ENCODE data around the gene TACC3.
A peak's percentile ranks its signal among the peaks of the same experiment; 100 is the strongest.
"Not testable (repeated sequence)": the region's sequence is repeated elsewhere in the genome, so short reads cannot be mapped to it uniquely, and the experiment has no call there.

Gene TACC3

GRCh38 chr4:1721003-1721665, at the start of gene TACC3, which contains the start of gene TMEM129:
TACC3 (plus strand) TSS chr4:1721521; CDS start chr4:1723422, 1,901 bp downstream.
TMEM129 (minus strand) TSS chr4:1721323; CDS start chr4:1720837, 486 bp downstream.
- DNase-seq (ENCODE audit: low read depth in 2 of 2): peak; percentile 87 to 89

GRCh38 chr4:1673671-1674070, 47.6 kb upstream of the TACC3 start:
- no peak for DNase-seq (ENCODE audit: low read depth in 2 of 2)

GRCh38 chr4:1674682-1675081, 46.6 kb upstream of the TACC3 start:
- no peak for DNase-seq (ENCODE audit: low read depth in 2 of 2)

- no peak for DNase-seq (ENCODE audit: low read depth in 2 of 2)
Observed at GRCh38 chr4:1675136-1675801, 46.1 kb upstream of the TACC3 start.

GRCh38 chr4:1675802-1676137, 45.6 kb upstream of the TACC3 start:
- DNase-seq (ENCODE audit: low read depth in 2 of 2): no peak

GRCh38 chr4:1676605-1677525, 44.5 kb upstream of the TACC3 start:
- no peak for DNase-seq (ENCODE audit: low read depth in 2 of 2)

- DNase-seq (ENCODE audit: low read depth in 2 of 2): no peak
Observed at GRCh38 chr4:1678244-1678643, 43.1 kb upstream of the TACC3 start.

GRCh38 chr4:1682860-1683259, 38.5 kb upstream of the TACC3 start:
- no peak for DNase-seq (ENCODE audit: low read depth in 2 of 2)

GRCh38 chr4:1683261-1683735, 38.0 kb upstream of the TACC3 start:
- peak in 1 of 2 donors; percentile 23 for DNase-seq (ENCODE audit: low read depth in 2 of 2)

- peak in 1 of 2 donors; percentile 27 for DNase-seq (ENCODE audit: low read depth in 2 of 2)
Observed at GRCh38 chr4:1683736-1684505, 37.4 kb upstream of the TACC3 start, which contains the start of gene FAM53A. FAM53A (minus strand) TSS chr4:1684313; CDS start chr4:1668741, 15,572 bp downstream.

GRCh38 chr4:1684506-1685234, 36.7 kb upstream of the TACC3 start:
- DNase-seq (ENCODE audit: low read depth in 2 of 2): peak; percentile 94 to 98

GRCh38 chr4:1685235-1686150, 35.8 kb upstream of the TACC3 start:
- DNase-seq (ENCODE audit: low read depth in 2 of 2): no peak

GRCh38 chr4:1686440-1687036, 34.8 kb upstream of the TACC3 start:
- DNase-seq (ENCODE audit: low read depth in 2 of 2): no peak

GRCh38 chr4:1690698-1691097, 30.6 kb upstream of the TACC3 start:
- DNase-seq (ENCODE audit: low read depth in 2 of 2): no peak

- DNase-seq (ENCODE audit: low read depth in 2 of 2): no peak
Observed at GRCh38 chr4:1691737-1692373, 29.5 kb upstream of the TACC3 start.

- DNase-seq (ENCODE audit: low read depth in 2 of 2): peak; percentile 68 to 69
Observed at GRCh38 chr4:1693131-1693896, 28.0 kb upstream of the TACC3 start.

- no peak for DNase-seq (ENCODE audit: low read depth in 2 of 2)
Observed at GRCh38 chr4:1695913-1696312, 25.4 kb upstream of the TACC3 start.

- not testable (repeated sequence) for DNase-seq (ENCODE audit: low read depth in 2 of 2)
Observed at GRCh38 chr4:1701671-1702070, 19.6 kb upstream of the TACC3 start.
